K562 (cell line): Measurements from ENCODE around the gene IGSF8. TPM values are rescaled to one million over a fixed set of nuclear protein-coding genes. Genes with fewer than 3 reads are reported as not detected.

Experiments
- ATAC-seq: fragments of 200-7000 bp; cut with Tn5 transposase; 3 replicates; pipeline ENCODE4 v1.9.1; 2020; ENCODE audit warnings: moderate library complexity
- BruUV-seq: library from RNA; stranded (reverse); fragments of 400-500 nt; replicated peaks from 2 replicates; lab custom pipeline; 2021; lab: Mats Ljungman, UMichigan
- CTCF ChIA-PET: fragments of 300-600 bp; formaldehyde crosslinking; extraction: SDS; loops from one replicate; lab custom pipeline; 2021; ENCODE audit warnings: low intra/inter-chr PET ratio; lab: Yijun Ruan, JAX
- POLR2A ChIA-PET: fragments of 300-600, 350-650 bp; sonication (Branson Sonifier 250); formaldehyde crosslinking; extraction: SDS; loops from one replicate; lab custom pipeline; 2021; ENCODE audit warnings: antibody characterized with exemption, inconsistent platforms; lab: Yijun Ruan, JAX
- DNase-seq, 4 experiments: peaks; one replicate each; pipeline versions ENCODE4 v3.0.0 to v3.0.0-alpha.2; 2011 to 2018; ENCODE audit warnings: low spot score in 3 of 4, mixed read lengths in 3 of 4; ENCODE audit errors: extremely low read depth in 1 of 4
- FAIRE-seq: peaks from 2 replicates; lab custom pipeline; 2011; peaks lifted over from hg19 to GRCh38; lab: Jason Lieb, UNC
- H2AFZ ChIP-seq: 2 replicates; pipeline ENCODE4 v1.6.0; 2011; ENCODE audit warnings: low read depth, low read length, control low read depth, inconsistent platforms
- H3K27ac ChIP-seq: fragments of 200-600 bp; 3 replicates; pipeline ENCODE4 v1.8.0; 2011; ENCODE audit warnings: low read depth, mild to moderate bottlenecking, control low read depth, inconsistent platforms, low read length, moderate library complexity, mixed read lengths; ENCODE audit errors: extremely low read depth
- H3K27me3 ChIP-seq, 2 experiments: fragments of 300-600 bp in 1 of 2; 2 replicates in 1 of 2; 3 replicates in 1 of 2; pipeline versions ENCODE4 v1.6.0 to v1.8.0; 2011; ENCODE audit warnings: inconsistent platforms in 2 of 2, low read length in 2 of 2, mild to moderate bottlenecking in 1 of 2, mixed read lengths in 1 of 2, moderate library complexity in 1 of 2; ENCODE audit not compliant: control insufficient read depth in 2 of 2, insufficient read depth in 2 of 2
- H3K36me3 ChIP-seq: fragments of 300-600 bp; 3 replicates; pipeline ENCODE4 v1.8.0; 2011; ENCODE audit warnings: mild to moderate bottlenecking, low read length, inconsistent platforms; ENCODE audit not compliant: control insufficient read depth, insufficient read depth
- H3K4me1 ChIP-seq, 2 experiments: fragments of 200-600 bp in 1 of 2; replicated peaks in 1 of 2; 2 replicates in 1 of 2; 3 replicates in 1 of 2; pipeline versions ENCODE4 v1.5.1 to v1.8.0; 2011; ENCODE audit warnings: inconsistent platforms in 2 of 2, low read length in 2 of 2, mild to moderate bottlenecking in 1 of 2, mixed read lengths in 1 of 2, moderate library complexity in 1 of 2; ENCODE audit not compliant: control insufficient read depth in 2 of 2, insufficient read depth in 2 of 2
- H3K4me2 ChIP-seq: 2 replicates; pipeline ENCODE4 v1.6.1; 2011; ENCODE audit warnings: low read length, control low read depth, inconsistent platforms, mixed read lengths; ENCODE audit not compliant: insufficient read depth
- H3K4me3 ChIP-seq: fragments of 200-600 bp; sonication (generic), shearing (Covaris generic); 2 replicates; pipeline ENCODE4 v1.5.1; 2016; ENCODE audit warnings: control low read depth, inconsistent platforms
- H3K79me2 ChIP-seq: fragments of 200-600 bp; 3 replicates; pipeline ENCODE4 v1.8.0; 2011; ENCODE audit warnings: low read length, inconsistent platforms; ENCODE audit not compliant: control insufficient read depth, insufficient read depth
- H3K9ac ChIP-seq, 2 experiments: 2 replicates each; pipeline versions ENCODE4 v1.6.0 to v1.6.1; 2011; ENCODE audit warnings: low read depth in 2 of 2, low read length in 2 of 2, control low read depth in 1 of 2, inconsistent platforms in 1 of 2, mild to moderate bottlenecking in 1 of 2, mixed read lengths in 1 of 2; ENCODE audit not compliant: insufficient read depth in 1 of 2
- H3K9me1 ChIP-seq: one replicate; pipeline ENCODE4 v1.6.0; 2011; ENCODE audit warnings: inconsistent platforms, mild to moderate bottlenecking, low read length, moderate library complexity; ENCODE audit not compliant: control insufficient read depth, insufficient read depth
- H3K9me3 ChIP-seq: replicated peaks from 2 replicates; pipeline ENCODE4 v1.5.1; 2011; ENCODE audit warnings: low read depth, low read length, inconsistent platforms; ENCODE audit not compliant: control insufficient read depth, insufficient read depth
- H4K20me1 ChIP-seq: replicated peaks from 2 replicates; pipeline ENCODE4 v1.6.1; 2011; ENCODE audit warnings: low read length, inconsistent platforms, mixed read lengths; ENCODE audit not compliant: control insufficient read depth, insufficient read depth
- HCFC1 ChIP-seq: IDR thresholded peaks from 2 replicates; pipeline ENCODE4 v1.6.1; 2012; ENCODE audit warnings: low read depth, low read length, improper control_type of control experiment
- LCOR ChIP-seq: sonication (generic); formaldehyde crosslinking; IDR thresholded peaks from 2 replicates; pipeline ENCODE4 v1.8.0; 2022; ENCODE audit warnings: mild to moderate bottlenecking, missing genetic modification reagents
- PML ChIP-seq: IDR thresholded peaks from 2 replicates; pipeline ENCODE4 v1.6.1; 2012; ENCODE audit warnings: low read length, inconsistent platforms
- PYGO2 ChIP-seq: fragments of 450-650 bp; IDR thresholded peaks from 2 replicates; pipeline ENCODE4 v1.6.1; 2016; ENCODE audit warnings: mild to moderate bottlenecking, missing genetic modification characterization, moderate library complexity, missing compliant biosample characterization
- ZNF347 ChIP-seq: fragments of 450-650 bp; formaldehyde crosslinking; IDR thresholded peaks from 2 replicates; pipeline ENCODE4 v1.4.0; 2020; ENCODE audit warnings: low read depth, mild to moderate bottlenecking, moderate library complexity
- WGBS: fragments of 100-300 bp; shearing (Covaris generic); methylation state at CpG from one replicate; pipeline ENCODE4 v1.1.6; 2016; ENCODE audit warnings: low coverage, mixed read lengths; ENCODE audit not compliant: insufficient coverage; ENCODE audit errors: missing lambda C conversion rate; 5-methylcytosine and 5-hydroxymethylcytosine counted together
- in situ Hi-C: fragments of 300-500 bp; cut with MboI; formaldehyde crosslinking; loops from 4 replicates; pipeline ENCODE4 v1.15.0; 2018; ENCODE audit warnings: inconsistent platforms, mixed read lengths
- intact Hi-C: fragments of 100-400 bp; cut with micrococcal nuclease; formaldehyde crosslinking; loops from 2 replicates; pipeline ENCODE4 v1.14.2; 2022
- polyA plus RNA-seq, 8 experiments: library from polyadenylated mRNA; depleted of rRNA in 4 of 8; stranded (reverse) in 5 of 8; unstranded in 3 of 8; fragments of >200 nt; fragmentation: Nextera tagmentation in 2 of 8; fragmentation: Illumina TruSeq in 1 of 8; extraction: Ambion mirVana in 2 of 8; extraction: Trizol in 1 of 8; gene quantifications; 2 replicates each; pipeline versions ENCODE4 v1.2.1 to v1.2.3, GENCODE V29; 2011 to 2014; ENCODE audit warnings: inconsistent platforms in 1 of 8, missing spikeins in 1 of 8
- total RNA-seq, 7 experiments: library from RNA; depleted of rRNA in 6 of 7; stranded (reverse); fragments of >200 nt in 6 of 7; fragmentation: Illumina TruSeq in 2 of 7; extraction: Trizol in 2 of 7; gene quantifications; 2 replicates each; pipeline versions ENCODE4 v1.2.1 to v1.2.3, GENCODE V29; 2011 to 2021; ENCODE audit warnings: low replicate concordance in 1 of 7
- TF ChIP-seq, protein P1 (sequence below): fragments of 450-650 bp; IDR thresholded peaks from 2 replicates; pipeline ENCODE4 v1.6.1; 2016; ENCODE audit warnings: missing biosample characterization, missing genetic modification characterization
- TF ChIP-seq, protein P2 (sequence below): fragments of 200-400 bp; formaldehyde crosslinking; IDR thresholded peaks from 2 replicates; pipeline ENCODE4 v1.6.1; 2017; ENCODE audit warnings: mild to moderate bottlenecking, low read depth, low read length, moderate library complexity
- TF ChIP-seq, protein P3 (sequence below): fragments of 450-650 bp; formaldehyde crosslinking; IDR thresholded peaks from 2 replicates; pipeline ENCODE4 v1.4.0; 2020; ENCODE audit warnings: mild to moderate bottlenecking, moderate library complexity

The IGSF8 gene
- total and polyA plus RNA-seq, 9 of the 15 experiments (the other 6 are each of a cell fraction or from before 2014, with no cell fraction given) = 0.32 to 11.7 (median 3.2) TPM

DNA sequence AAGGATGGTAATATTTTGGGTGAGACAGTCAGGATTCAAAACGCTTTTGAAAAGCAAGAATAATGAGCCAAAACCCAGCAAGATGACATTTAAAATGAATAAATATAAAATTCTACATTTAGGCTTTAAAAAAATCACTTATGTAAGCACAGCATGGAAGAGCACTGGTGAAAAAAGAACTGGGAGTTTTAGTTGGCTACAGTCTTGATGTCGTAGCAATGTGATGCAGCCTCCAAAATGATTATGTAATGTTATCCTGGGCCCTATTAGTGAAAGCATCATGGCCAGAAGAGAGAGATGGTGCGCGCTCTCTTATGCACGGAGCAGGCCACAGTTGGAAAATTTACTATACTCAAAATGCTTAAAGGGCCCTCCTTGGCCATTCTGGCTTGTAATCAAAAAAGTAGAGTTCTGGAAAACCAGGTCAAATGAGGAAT lies 11.9 kb downstream of the IGSF8 start:
- BruUV-seq = no TSS peak
- Histone ChIP-seq H3K4me2 (no peak overlapping the region), H3K79me2 (no peaks in the 10 kb centered on the region), H2AFZ (no peak overlapping the region), H3K9me1 (no peaks in the 10 kb centered on the region), H4K20me1 (peaks cover 7% of the 10 kb centered on the region; the same call in 1 of the 2 replicates), H3K9ac (no peak overlapping the region), H3K4me3 (no peak overlapping the region), H3K4me1 (peaks cover 0 to 16% of the 10 kb centered on the region in 2 experiments; a peak in 1 of 5 replicates), H3K36me3 (no peaks in the 10 kb centered on the region), H3K9me3 (no peaks in the 10 kb centered on the region), H3K27ac (no peak overlapping the region), H3K27me3 (peaks cover 2 to 12% of the 10 kb centered on the region in 2 experiments; a peak in 2 of 5 replicates)
- intact Hi-C loops = no loop called here
- DNase-seq = no peak
- ATAC-seq = no peak
- FAIRE-seq = no peak
- ChIA-PET CTCF (interaction anchor here (0.7 to 1.5 kb wide), 4 partner anchors 38 to 986 kb away, joined by 3 to 10 read pairs (median 6); no protein-coding TSS in a partner anchor), POLR2A (interaction anchor here (0.7 to 1.6 kb wide), 4 partner anchors 10 to 205 kb away, joined by 3 to 7 read pairs (median 4); no protein-coding TSS in a partner anchor)
- 41% methylated on average over 5 of the region's 5 CpGs for WGBS
- in situ Hi-C loops = no loop called here
- TF ChIP-seq PYGO2 (tag) = no peak
- TF ChIP-seq, protein P1, sequence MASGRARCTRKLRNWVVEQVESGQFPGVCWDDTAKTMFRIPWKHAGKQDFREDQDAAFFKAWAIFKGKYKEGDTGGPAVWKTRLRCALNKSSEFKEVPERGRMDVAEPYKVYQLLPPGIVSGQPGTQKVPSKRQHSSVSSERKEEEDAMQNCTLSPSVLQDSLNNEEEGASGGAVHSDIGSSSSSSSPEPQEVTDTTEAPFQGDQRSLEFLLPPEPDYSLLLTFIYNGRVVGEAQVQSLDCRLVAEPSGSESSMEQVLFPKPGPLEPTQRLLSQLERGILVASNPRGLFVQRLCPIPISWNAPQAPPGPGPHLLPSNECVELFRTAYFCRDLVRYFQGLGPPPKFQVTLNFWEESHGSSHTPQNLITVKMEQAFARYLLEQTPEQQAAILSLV (tag) = no peak
- TF ChIP-seq ZNF347 (CRISPR knock-in tag) = no peak
- TF ChIP-seq PML = no peak
- TF ChIP-seq, protein P2, sequence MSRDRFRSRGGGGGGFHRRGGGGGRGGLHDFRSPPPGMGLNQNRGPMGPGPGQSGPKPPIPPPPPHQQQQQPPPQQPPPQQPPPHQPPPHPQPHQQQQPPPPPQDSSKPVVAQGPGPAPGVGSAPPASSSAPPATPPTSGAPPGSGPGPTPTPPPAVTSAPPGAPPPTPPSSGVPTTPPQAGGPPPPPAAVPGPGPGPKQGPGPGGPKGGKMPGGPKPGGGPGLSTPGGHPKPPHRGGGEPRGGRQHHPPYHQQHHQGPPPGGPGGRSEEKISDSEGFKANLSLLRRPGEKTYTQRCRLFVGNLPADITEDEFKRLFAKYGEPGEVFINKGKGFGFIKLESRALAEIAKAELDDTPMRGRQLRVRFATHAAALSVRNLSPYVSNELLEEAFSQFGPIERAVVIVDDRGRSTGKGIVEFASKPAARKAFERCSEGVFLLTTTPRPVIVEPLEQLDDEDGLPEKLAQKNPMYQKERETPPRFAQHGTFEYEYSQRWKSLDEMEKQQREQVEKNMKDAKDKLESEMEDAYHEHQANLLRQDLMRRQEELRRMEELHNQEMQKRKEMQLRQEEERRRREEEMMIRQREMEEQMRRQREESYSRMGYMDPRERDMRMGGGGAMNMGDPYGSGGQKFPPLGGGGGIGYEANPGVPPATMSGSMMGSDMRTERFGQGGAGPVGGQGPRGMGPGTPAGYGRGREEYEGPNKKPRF = no peak
- TF ChIP-seq, protein P3, sequence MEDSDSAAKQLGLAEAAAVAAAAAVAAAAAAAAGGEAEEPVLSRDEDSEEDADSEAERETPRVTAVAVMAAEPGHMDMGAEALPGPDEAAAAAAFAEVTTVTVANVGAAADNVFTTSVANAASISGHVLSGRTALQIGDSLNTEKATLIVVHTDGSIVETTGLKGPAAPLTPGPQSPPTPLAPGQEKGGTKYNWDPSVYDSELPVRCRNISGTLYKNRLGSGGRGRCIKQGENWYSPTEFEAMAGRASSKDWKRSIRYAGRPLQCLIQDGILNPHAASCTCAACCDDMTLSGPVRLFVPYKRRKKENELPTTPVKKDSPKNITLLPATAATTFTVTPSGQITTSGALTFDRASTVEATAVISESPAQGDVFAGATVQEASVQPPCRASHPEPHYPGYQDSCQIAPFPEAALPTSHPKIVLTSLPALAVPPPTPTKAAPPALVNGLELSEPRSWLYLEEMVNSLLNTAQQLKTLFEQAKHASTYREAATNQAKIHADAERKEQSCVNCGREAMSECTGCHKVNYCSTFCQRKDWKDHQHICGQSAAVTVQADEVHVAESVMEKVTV = no peak
- no peak for TF ChIP-seq LCOR
- TF ChIP-seq HCFC1 = no peak
